ENCODE measurements around the gene FBXO17. TPM values are rescaled to one million over a fixed set of nuclear protein-coding genes. Genes with fewer than 3 reads are reported as not detected.
A peak's percentile ranks its signal among the peaks of the same experiment; 100 is the strongest.
"Not testable (repeated sequence)": the region's sequence is repeated elsewhere in the genome, so short reads cannot be mapped to it uniquely, and the experiment has no call there.

Gene FBXO17
- total RNA-seq, 1 experiment from 2014 or later = 8.1 TPM

DNA sequence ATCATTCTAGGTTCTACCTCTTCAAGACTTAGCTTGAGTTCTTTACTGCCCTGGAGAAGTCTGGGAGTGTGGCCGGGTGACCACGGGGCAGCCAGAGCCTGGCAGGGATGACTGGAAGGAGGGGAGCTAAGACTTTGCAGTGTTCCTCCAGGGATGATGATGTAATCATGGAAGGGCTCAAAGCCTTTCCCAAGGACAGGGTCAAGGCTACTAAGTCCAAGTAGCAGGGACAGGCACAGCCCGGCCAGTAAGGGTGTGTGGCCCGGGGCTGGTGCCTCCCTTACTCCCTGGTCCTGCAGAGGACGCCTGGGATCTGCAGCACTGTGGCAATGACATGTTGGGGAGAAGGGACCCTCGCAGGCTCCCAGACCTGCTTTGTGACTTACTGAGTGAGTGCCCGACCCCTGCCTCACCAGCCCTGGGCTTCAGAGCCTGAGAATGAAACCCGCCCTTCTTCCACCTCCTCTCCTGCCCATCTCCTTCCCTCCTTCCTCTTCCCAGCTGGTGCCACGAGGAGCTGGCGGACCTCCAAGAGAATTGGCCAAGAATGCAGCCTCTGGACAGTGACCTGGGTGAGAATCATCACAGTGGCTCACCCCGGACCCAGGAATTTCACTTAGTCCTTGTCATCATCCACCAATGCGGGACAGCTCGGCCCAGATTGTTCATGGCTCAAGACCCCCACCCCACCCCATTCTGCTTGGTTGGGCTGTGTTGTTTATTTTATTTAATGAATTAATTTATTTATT is 15.6 kb upstream of the FBXO17 start:
- intact Hi-C loops (cut with micrococcal nuclease; ENCODE audit: unreplicated experiment) = no loop called here
- H3K27ac ChIP-seq = no peak overlapping the region
- H4K20me1 ChIP-seq (ENCODE audit: insufficient read depth) = no peaks in the 10 kb centered on the region
- H2AFZ ChIP-seq = no peak overlapping the region
- TF ChIP-seq, protein P1, sequence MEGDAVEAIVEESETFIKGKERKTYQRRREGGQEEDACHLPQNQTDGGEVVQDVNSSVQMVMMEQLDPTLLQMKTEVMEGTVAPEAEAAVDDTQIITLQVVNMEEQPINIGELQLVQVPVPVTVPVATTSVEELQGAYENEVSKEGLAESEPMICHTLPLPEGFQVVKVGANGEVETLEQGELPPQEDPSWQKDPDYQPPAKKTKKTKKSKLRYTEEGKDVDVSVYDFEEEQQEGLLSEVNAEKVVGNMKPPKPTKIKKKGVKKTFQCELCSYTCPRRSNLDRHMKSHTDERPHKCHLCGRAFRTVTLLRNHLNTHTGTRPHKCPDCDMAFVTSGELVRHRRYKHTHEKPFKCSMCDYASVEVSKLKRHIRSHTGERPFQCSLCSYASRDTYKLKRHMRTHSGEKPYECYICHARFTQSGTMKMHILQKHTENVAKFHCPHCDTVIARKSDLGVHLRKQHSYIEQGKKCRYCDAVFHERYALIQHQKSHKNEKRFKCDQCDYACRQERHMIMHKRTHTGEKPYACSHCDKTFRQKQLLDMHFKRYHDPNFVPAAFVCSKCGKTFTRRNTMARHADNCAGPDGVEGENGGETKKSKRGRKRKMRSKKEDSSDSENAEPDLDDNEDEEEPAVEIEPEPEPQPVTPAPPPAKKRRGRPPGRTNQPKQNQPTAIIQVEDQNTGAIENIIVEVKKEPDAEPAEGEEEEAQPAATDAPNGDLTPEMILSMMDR (conservative IDR thresholded peaks at IDR 0.05) = no peak
- no peak for TF ChIP-seq EZH2 (IDR thresholded peaks at IDR 0.05; ENCODE audit: low read depth)
- no peaks in the 10 kb centered on the region for H3K36me3 ChIP-seq (ENCODE audit: low read depth)
- H3K4me2 ChIP-seq = no peak overlapping the region
- H3F3A ChIP-seq (ENCODE audit: insufficient read depth, low read depth) = peaks cover 7% of the 10 kb centered on the region; the same call in 1 of the 2 replicates
- no peaks in the 10 kb centered on the region for H3K79me2 ChIP-seq (ENCODE audit: low read depth)
- POLR2A ChIA-PET (ENCODE audit: unreplicated experiment) = interaction anchor here (0.8 kb wide), 1 partner anchor 604 kb away, joined by 5 read pairs; no protein-coding TSS in a partner anchor
- DNase-seq = peak in 1 of 2 experiments; percentile 25
- H3K9me2 ChIP-seq (ENCODE audit: insufficient read depth) = no peaks in the 10 kb centered on the region
- no TSS peak for BruUV-seq (replicated peaks)
- peaks cover 9% of the 10 kb centered on the region for H3K4me1 ChIP-seq (replicated peaks; ENCODE audit: insufficient read depth)
- H3K4me3 ChIP-seq = no peak overlapping the region
- CTCF ChIA-PET = no interaction called here
- H3K9me3 ChIP-seq (ENCODE audit: insufficient read depth, low read depth) = no peaks in the 10 kb centered on the region
- no peaks in the 10 kb centered on the region for H3K27me3 ChIP-seq (ENCODE audit: insufficient read depth, low read depth)

DNA sequence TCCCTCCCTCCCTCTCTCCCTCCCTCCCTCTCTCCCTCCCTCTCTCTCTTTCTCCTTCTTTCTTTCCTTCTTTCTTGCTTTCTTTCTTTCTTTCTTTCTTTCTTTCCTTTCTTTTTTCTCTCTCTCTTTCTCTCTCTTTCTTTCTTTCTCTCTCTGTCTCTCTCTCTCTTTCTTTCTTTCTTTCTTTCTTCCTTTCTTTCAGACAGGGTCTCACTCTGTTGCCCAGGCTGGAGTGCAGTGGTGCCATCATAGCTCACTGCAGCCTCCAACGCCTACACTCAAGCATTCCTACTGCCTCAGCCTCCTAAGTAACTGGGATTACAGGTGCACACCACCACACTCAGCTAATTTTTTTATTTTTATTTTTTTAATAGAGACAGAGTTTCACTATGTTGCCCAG is 14.1 kb upstream of the FBXO17 start:
- intact Hi-C loops (cut with micrococcal nuclease; ENCODE audit: unreplicated experiment); H3K36me3 ChIP-seq (ENCODE audit: low read depth); H3K9me3 ChIP-seq (ENCODE audit: insufficient read depth, low read depth); H3K27me3 ChIP-seq (ENCODE audit: insufficient read depth, low read depth); H3K9me2 ChIP-seq (ENCODE audit: insufficient read depth); H4K20me1 ChIP-seq (ENCODE audit: insufficient read depth); H3K27ac ChIP-seq; POLR2A ChIA-PET (ENCODE audit: unreplicated experiment); H2AFZ ChIP-seq; H3K4me3 ChIP-seq; H3F3A ChIP-seq (ENCODE audit: insufficient read depth, low read depth); DNase-seq; H3K4me1 ChIP-seq (replicated peaks; ENCODE audit: insufficient read depth); H3K79me2 ChIP-seq (ENCODE audit: low read depth); BruUV-seq (replicated peaks): not testable (repeated sequence)
- CTCF ChIA-PET = interaction anchor here (1.2 kb wide), 1 partner anchor 14 kb away, joined by 3 read pairs; the partner anchor contains the start of gene FBXO17
- H3K4me2 ChIP-seq = peak overlapping the region; percentile 70; the same call in 1 of the 2 replicates

DNA sequence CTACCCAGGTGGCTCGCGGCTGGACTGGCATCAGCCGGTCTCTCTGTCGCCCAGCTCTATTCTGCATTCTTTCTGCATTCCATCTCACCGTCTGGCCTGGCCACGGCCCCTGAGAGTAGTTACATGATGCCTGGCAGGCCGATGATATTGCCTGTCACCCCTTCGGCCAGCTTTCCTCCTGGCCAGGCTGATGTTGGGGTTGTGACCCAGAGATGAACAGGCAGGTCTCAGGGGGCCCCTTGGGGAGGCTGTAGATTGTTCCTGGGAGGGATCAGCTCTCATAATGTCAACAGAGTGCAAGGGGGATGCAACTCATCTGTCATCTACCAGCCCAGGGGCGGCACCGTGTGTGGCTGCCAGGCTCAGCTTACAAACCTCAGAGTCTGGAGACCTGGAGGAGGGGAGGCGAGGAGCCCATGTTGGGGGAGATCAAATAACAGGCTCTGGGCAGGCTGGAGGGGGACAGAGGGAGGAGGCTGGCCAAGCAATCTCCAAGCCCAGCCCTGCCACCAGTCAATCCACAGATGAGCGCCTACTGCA is 13.6 kb upstream of the FBXO17 start:
- POLR2A ChIA-PET (ENCODE audit: unreplicated experiment) = interaction anchor here (0.5 to 0.6 kb wide), 3 partner anchors 42 to 158 kb away, joined by 3 to 23 read pairs (median 3); partner anchors contain the start of genes ECH1, NFKBIB and SIRT2

DNA sequence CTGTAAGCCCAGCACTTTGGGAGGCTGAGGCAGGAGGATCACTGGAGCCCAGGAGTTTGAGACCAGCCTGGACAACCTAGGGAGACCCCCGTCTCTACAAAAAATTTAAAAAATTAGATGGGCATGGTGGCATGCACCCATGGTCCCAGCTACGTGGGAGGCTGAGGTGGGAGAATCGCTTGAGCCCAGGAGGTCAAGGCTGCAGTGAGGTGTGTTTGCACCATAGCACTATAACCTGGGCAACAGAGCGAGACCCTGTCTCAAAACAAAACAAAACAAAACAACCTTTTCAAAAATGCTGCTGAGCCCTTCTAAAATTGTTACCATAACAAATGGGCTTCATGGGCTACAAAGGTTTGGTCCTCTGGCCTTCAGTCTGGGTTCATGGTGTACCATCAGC is 13.1 kb upstream of the FBXO17 start:
- Histone ChIP-seq H3K27ac (peak overlapping the region; percentile 29; the same call in 1 of the 2 replicates), H3K4me2 (peak overlapping the region; percentile 70)
- H3K4me3 ChIP-seq; H3K79me2 ChIP-seq (ENCODE audit: low read depth); H3K36me3 ChIP-seq (ENCODE audit: low read depth); BruUV-seq (replicated peaks); H3K9me3 ChIP-seq (ENCODE audit: insufficient read depth, low read depth); H2AFZ ChIP-seq; H3K27me3 ChIP-seq (ENCODE audit: insufficient read depth, low read depth); H3K9me2 ChIP-seq (ENCODE audit: insufficient read depth); H3K4me1 ChIP-seq (replicated peaks; ENCODE audit: insufficient read depth); H4K20me1 ChIP-seq (ENCODE audit: insufficient read depth); intact Hi-C loops (cut with micrococcal nuclease; ENCODE audit: unreplicated experiment); DNase-seq; H3F3A ChIP-seq (ENCODE audit: insufficient read depth, low read depth): not testable (repeated sequence)
- ChIA-PET CTCF (interaction anchor here (0.6 to 1.2 kb wide), 4 partner anchors 13 to 586 kb away, joined by 3 to 5 read pairs (median 3); partner anchors contain the start of genes FAM98C and FBXO17), POLR2A (ENCODE audit: unreplicated experiment) (interaction anchor here (0.5 to 0.6 kb wide), 5 partner anchors 10 to 402 kb away, joined by 3 to 23 read pairs (median 7); partner anchors contain the start of genes ECH1, NFKBIB, PAF1 and SIRT2)

More for the DNA sequence above, 13.6 kb upstream of the FBXO17 start:
- Histone ChIP-seq H3K27ac (peak overlapping the region; percentile 29; the same call in 1 of the 2 replicates), H4K20me1 (ENCODE audit: insufficient read depth) (no peaks in the 10 kb centered on the region), H3K4me3 (no peak overlapping the region; the same call in 1 of the 2 replicates), H3K36me3 (ENCODE audit: low read depth) (no peaks in the 10 kb centered on the region), H3K27me3 (ENCODE audit: insufficient read depth, low read depth) (no peaks in the 10 kb centered on the region), H3K4me2 (peak overlapping the region; percentile 70), H3K4me1 (replicated peaks; ENCODE audit: insufficient read depth) (peaks cover 9% of the 10 kb centered on the region), H3F3A (ENCODE audit: insufficient read depth, low read depth) (peaks cover 7% of the 10 kb centered on the region; the same call in 1 of the 2 replicates), H2AFZ (peak overlapping the region; percentile 20; the same call in 1 of the 2 replicates), H3K9me3 (ENCODE audit: insufficient read depth, low read depth) (no peaks in the 10 kb centered on the region), H3K79me2 (ENCODE audit: low read depth) (no peaks in the 10 kb centered on the region), H3K9me2 (ENCODE audit: insufficient read depth) (no peaks in the 10 kb centered on the region)
- CTCF ChIA-PET = interaction anchor here (0.6 to 1.2 kb wide), 4 partner anchors 13 to 587 kb away, joined by 3 to 5 read pairs (median 3); partner anchors contain the start of genes FAM98C and FBXO17
- intact Hi-C loops (cut with micrococcal nuclease; ENCODE audit: unreplicated experiment) = no loop called here
- BruUV-seq (replicated peaks) = no TSS peak
- peak; percentile 69 to 79 for DNase-seq
- TF ChIP-seq, protein P1 (conservative IDR thresholded peaks at IDR 0.05) = no peak
- no peak for TF ChIP-seq EZH2 (IDR thresholded peaks at IDR 0.05; ENCODE audit: low read depth)

DNA sequence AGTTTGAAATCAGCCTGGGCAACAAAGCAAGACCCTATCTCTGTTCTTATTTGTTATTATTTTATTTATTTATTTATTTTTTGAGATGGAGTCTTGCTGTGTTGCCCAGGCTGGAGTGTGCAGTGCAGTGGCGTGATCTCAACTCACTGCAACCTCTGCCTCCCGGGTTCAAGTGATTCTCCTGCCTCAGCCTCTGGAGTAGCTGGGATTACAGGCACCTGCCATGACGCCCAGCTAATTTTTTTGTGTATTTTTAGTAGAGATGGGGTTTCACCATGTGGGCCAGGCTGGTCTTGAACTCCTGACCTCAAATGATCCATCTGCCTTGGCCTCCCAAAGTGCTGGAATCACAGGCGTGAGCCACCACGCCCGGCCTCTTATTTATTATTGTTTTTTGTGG is 12.2 kb upstream of the FBXO17 start:
- H3K4me3 ChIP-seq; H3K9me2 ChIP-seq (ENCODE audit: insufficient read depth); H3K27me3 ChIP-seq (ENCODE audit: insufficient read depth, low read depth); CTCF ChIA-PET; H3F3A ChIP-seq (ENCODE audit: insufficient read depth, low read depth); H3K4me2 ChIP-seq; H3K79me2 ChIP-seq (ENCODE audit: low read depth); POLR2A ChIA-PET (ENCODE audit: unreplicated experiment); H4K20me1 ChIP-seq (ENCODE audit: insufficient read depth); H3K36me3 ChIP-seq (ENCODE audit: low read depth); H3K9me3 ChIP-seq (ENCODE audit: insufficient read depth, low read depth); H3K27ac ChIP-seq; intact Hi-C loops (cut with micrococcal nuclease; ENCODE audit: unreplicated experiment); H3K4me1 ChIP-seq (replicated peaks; ENCODE audit: insufficient read depth); H2AFZ ChIP-seq; DNase-seq; BruUV-seq (replicated peaks): not testable (repeated sequence)
